SKM-1 treated with dmso at 0.1 percent for 144 hours (cell line): ENCODE results near the gene CPNE5.
"Not testable (repeated sequence)": the region's sequence is repeated elsewhere in the genome, so short reads cannot be mapped to it uniquely, and the experiment has no call there.

Source experiments
- DNase-seq: peaks from one replicate; lab custom pipeline; 2025; ENCODE audit not compliant: unreplicated experiment; lab: John Stamatoyannopoulos, UW

The CPNE5 gene

GRCh38 chr6:36817847-36818246 lies 21.4 kb downstream of the CPNE5 start:
- no peak for DNase-seq

DNA sequence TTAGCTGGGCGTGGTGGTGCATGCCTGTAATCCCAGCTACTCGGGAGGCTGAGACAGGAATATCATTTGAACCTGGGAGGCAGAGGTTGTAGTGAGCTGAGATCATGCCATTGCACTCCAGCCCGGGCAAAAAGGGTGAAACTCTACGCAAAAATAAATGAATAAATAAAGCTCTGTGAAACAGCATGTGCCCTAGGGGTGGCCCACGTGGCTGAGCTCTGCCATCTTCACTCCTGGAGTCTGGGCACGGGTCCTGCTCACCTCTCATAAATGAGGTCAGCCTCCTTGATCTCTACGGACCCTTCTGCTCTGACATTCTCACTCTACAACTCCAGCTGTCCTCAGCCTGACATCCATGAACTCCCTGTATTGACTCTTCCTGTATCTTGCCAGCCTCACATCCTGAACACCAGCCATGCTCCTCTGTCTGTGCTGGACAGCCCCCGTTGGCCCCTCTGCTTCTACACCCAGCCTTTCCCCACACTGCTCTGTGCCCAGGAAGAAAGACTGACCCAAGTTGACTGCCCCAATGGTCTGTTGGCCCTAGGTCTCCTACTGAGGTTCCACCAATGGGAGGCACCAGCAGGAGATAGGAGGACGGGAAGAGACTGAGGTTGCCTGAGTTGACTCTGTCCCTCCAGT lies 21.9 kb downstream of the CPNE5 start:
- DNase-seq, result no peak

- DNase-seq, result no peak
Measured at GRCh38 chr6:36815962-36816735, 23.1 kb downstream of the CPNE5 start.

DNA sequence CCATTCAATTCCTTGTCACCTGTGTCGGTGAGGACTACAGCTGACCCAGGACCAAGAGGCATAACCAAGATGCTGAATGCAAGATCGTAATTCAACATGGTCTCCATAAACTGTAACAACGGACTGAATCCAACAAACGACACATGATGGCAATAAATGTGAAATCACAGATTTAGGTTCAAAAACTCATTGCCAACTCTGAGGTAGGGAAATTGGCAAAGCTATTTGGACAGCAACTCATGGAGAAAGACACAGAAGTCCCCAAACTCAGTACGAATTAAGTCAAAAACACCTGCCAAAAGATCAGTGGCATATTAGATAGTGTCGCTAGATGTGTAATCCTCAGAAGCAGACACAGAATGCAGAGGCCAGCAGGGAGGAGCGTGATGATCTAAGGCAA lies 25.0 kb downstream of the CPNE5 start:
- no peak for DNase-seq

DNA sequence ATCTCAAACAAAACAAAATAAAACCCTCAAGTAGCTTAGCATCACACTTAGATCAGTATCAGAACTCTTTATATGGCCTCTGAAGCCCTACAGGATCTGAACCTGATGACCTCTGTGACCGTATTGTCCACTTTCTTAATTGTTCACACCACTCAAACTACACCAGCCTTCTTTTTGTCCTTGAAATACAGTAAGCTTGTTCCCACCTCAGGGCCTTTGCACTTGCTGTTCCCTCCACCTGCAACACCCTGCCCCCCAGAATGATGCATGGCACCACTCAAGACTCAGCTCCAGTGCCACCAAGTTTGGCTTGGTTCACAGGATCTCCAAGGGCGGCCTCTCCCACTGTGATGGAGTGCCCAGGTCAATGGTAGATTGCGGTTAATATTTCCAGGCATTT lies 25.7 kb downstream of the CPNE5 start:
- no peak for DNase-seq

DNA sequence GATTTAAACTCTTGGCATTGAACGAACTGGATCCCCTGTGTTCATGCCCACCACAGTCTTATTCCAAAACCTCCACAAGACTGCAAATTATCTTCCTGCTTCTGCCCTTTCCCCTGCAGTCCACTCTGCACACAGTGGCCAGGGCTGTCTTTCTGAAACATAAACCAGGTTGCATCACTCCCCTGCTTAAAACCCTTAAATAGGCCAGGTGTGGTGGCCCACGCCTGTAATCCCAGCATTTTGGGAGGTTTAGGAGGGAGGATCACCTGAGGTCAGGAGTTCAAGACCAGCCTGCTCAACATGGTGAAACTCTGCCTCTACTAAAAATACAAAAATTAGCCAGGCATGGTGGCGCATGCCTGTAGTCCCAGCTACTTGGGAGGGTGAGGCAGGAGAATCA lies 26.2 kb downstream of the CPNE5 start:
- not testable (repeated sequence) for DNase-seq

DNA sequence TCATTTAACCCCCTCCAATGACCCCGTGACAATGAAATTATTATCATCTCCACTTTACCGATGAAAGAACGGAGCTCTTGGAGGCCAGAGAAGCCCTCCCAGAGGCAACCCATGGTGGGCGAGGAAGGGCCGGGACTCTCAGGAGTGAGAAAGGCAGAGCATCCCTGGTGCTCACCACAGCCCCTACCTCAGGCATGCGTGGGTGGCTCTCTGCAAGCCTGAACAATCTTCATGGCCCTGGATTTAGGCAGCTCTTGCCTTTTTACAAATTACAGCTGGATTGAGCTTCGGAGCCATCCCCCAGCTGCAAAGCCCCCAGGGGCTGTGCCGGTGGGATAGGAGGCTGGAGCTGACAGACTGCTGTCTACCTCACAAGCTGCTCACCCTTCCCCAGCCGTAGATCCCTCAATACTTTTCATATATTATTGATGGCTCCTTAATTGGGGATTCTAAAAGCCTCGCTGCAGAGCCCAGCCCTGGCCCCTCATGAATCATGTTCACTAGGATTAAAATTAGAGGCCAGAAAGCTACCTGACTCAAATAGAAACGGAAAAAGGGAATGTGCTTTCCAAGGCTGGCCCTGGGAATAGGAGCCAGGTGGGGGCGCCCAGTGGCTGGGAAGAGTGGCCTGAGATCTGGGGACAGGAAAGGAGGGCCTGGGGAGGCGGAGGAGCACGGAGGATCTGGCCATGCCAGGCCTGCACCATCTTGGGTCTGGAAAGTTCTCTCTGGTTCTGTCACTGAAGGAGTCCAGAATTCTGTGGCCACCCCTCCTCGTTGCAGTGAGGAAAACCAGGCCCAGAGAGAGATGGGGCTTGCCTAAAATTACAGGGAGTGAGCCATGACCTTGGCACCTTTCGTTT lies 29.1 kb downstream of the CPNE5 start:
- no peak for DNase-seq

DNA sequence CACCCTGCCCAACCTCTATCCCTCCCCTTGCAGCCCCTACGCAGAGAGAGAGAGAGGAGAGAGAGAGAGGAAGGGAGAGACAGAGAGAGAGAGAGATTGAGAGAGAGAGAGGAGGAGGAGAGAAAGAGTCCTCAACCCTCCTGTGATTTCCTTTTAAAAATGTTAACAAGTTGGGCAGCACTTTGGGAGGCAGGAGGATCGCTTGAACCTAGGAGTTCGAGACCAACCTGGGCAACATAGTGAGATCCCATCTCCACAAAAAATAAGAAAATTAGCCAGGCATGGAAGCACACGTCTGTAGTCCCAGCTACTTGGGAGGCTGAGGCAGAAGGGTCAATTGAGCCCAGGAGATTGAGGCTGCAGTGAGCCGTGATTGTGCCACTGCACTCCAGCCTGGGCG lies 30.1 kb downstream of the CPNE5 start:
- no peak for DNase-seq

GRCh38 chr6:36808634-36809033 lies 30.6 kb downstream of the CPNE5 start:
- no peak for DNase-seq

GRCh38 chr6:36807750-36808149 lies 31.5 kb downstream of the CPNE5 start:
- DNase-seq, result no peak

GRCh38 chr6:36807143-36807542 lies 32.1 kb downstream of the CPNE5 start:
- no peak for DNase-seq

- DNase-seq, result no peak
Measured at GRCh38 chr6:36805917-36806316, 33.3 kb downstream of the CPNE5 start.

DNA sequence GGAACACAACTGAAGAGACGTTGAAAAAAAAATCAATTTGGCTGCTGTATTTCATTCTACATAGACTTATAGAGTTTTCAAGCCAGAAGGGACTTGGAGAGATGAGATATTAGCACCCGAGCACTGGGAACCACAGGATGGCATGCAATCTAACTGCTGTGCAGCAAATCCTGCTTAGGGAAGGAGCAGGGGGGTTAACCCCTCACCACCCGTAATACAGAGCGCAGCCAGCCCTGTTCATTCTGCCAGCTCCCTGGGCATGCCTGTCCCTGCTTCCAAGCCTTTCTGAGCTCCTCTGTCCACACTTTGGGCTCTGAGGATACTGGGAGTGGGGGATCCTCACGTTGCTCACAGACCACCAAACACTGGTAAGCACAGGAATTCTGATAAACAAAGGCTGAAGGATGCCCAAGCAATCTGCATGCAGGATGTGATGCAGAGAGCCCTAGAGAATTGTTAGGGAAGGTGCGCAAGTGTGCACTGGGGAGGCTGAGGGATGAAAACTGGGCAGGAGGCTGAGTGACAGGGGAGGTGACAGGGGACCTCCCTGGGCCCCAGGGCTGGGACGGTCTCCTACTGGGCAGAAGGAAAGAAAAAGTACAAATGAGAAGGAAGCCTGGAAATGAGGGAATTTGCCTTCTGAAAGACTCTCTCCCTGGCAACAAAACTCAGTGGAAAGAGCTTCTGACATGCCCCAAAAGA lies 34.0 kb downstream of the CPNE5 start:
- DNase-seq, result no peak

GRCh38 chr6:36804563-36804962 lies 34.7 kb downstream of the CPNE5 start:
- no peak for DNase-seq

- no peak for DNase-seq
Measured at GRCh38 chr6:36803908-36804307, 35.3 kb downstream of the CPNE5 start.

DNA sequence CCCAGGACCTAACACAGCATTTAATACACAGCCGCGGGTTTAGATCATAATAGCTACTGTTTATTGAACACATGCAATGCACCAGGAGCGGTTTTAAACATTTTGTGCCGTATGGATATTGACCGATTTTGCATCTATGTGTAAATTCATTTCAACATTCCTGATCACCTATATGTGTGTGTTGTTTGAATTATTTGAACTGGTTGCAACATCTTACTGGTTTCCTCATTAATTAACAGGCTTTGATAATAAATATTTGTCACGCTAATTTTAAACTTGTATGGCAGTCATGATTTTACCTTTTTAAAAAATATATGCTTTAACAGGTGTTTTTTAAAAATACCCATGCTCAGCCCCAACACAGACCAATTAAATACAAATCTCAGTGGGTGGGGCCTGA lies 35.8 kb downstream of the CPNE5 start:
- no peak for DNase-seq

DNA sequence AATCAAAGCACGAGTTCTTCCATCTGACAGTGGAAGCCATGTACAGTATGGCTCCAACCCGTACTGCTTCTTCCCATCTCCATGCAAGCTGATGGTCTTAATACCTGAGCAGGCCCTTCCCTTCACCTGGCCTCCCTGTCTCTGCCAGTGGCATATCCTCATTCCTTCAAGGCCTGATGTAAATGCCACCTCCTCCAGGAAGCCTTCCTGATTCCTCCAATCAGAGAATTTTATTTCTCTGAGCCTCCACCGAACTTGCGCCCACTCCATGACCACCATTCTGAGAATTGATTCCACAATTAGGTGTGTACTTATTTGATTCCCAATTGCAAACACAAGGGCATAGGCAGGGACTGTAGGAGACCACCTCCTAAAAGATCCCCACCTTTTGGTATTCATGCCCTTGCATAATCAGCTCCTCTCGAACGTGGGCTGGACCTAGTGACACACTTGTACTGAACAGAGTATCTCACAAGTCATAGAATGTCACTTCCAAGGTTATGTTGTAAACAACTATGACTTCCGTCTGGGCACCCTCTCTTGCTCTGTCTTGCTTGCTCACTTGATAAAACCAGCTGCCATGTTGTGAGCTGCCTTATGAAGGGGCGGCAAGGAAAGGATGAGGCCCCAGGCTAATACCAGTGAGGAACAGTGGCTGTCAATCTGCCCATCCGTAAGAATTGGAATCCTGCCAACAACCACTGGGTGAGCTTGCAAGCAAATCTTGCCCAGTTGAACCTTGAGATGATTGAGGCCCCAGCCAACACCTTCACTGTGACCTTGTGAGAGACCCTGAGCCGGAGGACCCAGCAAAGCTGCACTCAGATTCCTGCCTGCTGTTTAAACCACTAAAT lies 38.8 kb downstream of the CPNE5 start:
- no peak for DNase-seq

- DNase-seq, result no peak
Measured at GRCh38 chr6:36798852-36799251, 40.4 kb downstream of the CPNE5 start.

- no peak for DNase-seq
Measured at GRCh38 chr6:36797653-36798052, 41.6 kb downstream of the CPNE5 start.

- no peak for DNase-seq
Measured at GRCh38 chr6:36797055-36797454, 42.2 kb downstream of the CPNE5 start.
